Activated CD8-positive, alpha-beta memory T cell treated with anti-CD3 and anti-CD28 coated beads, Interleukin-2, amount 50 U/mL, for 1 hour (primary cell): Measurements from ENCODE around the gene BRCA1.
"Not testable (repeated sequence)": the region's sequence is repeated elsewhere in the genome, so short reads cannot be mapped to it uniquely, and the experiment has no call there.

Experiments used
- DNase-seq: peaks from one replicate; pipeline ENCODE4 v3.0.0-alpha.2; 2020; ENCODE audit errors: extremely low read depth

The BRCA1 gene

DNA sequence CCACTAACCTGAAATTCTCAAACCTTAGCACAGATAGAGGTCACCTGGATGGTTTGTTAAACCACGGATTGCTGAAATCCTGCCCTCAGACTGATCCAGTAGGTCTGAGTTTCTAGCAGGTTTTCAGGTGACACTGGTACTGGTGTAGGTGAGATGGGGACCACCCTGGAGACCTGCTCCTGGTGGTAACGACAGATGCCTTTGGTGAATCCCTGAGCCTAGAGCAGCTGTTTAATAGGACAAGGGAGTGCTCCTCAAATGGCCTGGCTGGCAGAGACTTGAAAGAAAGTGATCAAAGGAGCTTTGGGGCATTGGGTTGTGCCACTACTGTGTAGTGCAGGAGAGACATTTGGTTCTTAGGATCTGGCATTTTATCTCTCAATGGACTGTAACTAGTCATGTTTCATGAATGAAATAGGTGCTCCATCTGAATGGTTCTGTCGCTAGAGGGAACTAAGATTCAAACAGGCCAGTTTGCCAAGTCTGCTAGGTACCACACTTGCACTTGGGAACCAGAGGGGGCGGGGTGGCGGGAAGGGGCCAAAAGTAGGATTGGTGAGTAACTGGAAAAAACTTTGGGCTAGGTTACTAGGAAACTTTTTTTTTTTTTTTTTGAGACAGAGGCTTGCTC lies 121.5 kb downstream of the BRCA1 start:
- DNase-seq = no peak

GRCh38 chr17:43000894-43001293 lies 124.3 kb downstream of the BRCA1 start:
- DNase-seq = not testable (repeated sequence)

- no peak for DNase-seq
These were observed 126.1 kb downstream of the BRCA1 start for GRCh38 chr17:42999003-42999525.

- peak; percentile 97 for DNase-seq
These were observed 126.9 kb downstream of the BRCA1 start, which contains the start of gene RPL27 for GRCh38 chr17:42997984-42998938. Gene RPL27 (plus strand): TSS chr17:42998419. CDS start chr17:42998751, 332 bp downstream.

- no peak for DNase-seq
These were observed 127.7 kb downstream of the BRCA1 start for GRCh38 chr17:42997390-42997983.
